Activated CD4-positive, alpha-beta memory T cell treated with anti-CD3 and anti-CD28 coated beads for 36 hours (primary cell): ENCODE results near the gene CLNK. TPM values are rescaled to one million over a fixed set of nuclear protein-coding genes. Genes with fewer than 3 reads are reported as not detected.
A peak's percentile ranks its signal among the peaks of the same experiment; 100 is the strongest.

Source experiments
- CTCF ChIA-PET: fragments of 350-600 bp; sonication (Branson Sonifier 250); formaldehyde crosslinking; loops from one replicate; lab custom pipeline; 2021; ENCODE audit warnings: antibody characterized with exemption, inconsistent platforms; lab: Charles Lee
- POLR2A ChIA-PET: fragments of 350-600 bp; sonication (Branson Sonifier 250); formaldehyde crosslinking; loops from one replicate; lab custom pipeline; 2021; ENCODE audit warnings: antibody characterized with exemption; lab: Charles Lee
- DNase-seq: peaks from one replicate; pipeline ENCODE4 v3.0.0-alpha.2; 2020
- H3K27ac Mint-ChIP-seq: one replicate; pipeline ENCODE4 v1.8.0; 2021; ENCODE audit warnings: mixed read lengths
- H3K27me3 Mint-ChIP-seq: one replicate; pipeline ENCODE4 v1.8.0; 2021; ENCODE audit warnings: mixed read lengths
- H3K36me3 Mint-ChIP-seq: one replicate; pipeline ENCODE4 v1.8.0; 2021; ENCODE audit warnings: mixed read lengths
- H3K4me1 Mint-ChIP-seq: one replicate; pipeline ENCODE4 v1.8.0; 2021; ENCODE audit warnings: low read depth, mixed read lengths
- H3K4me3 Mint-ChIP-seq: one replicate; pipeline ENCODE4 v1.8.0; 2021; ENCODE audit warnings: mild to moderate bottlenecking, mixed read lengths
- H3K9me3 Mint-ChIP-seq: one replicate; pipeline ENCODE4 v1.8.0; 2021; ENCODE audit warnings: mixed read lengths
- intact Hi-C: fragments of 100-400 bp; cut with micrococcal nuclease; formaldehyde crosslinking; loops from one replicate; pipeline ENCODE4 v1.15.1; 2023
- total RNA-seq, 2 experiments: library from RNA; stranded (reverse); gene quantifications; one replicate each; pipeline ENCODE4 v1.2.3, GENCODE V29; 2021

Gene CLNK
- total RNA-seq, 2 experiments from 2014 or later: not detected

- Mint-ChIP-seq H3K27ac (no peak overlapping the region), H3K27me3 (peaks cover 15% of the 10 kb centered on the region), H3K4me3 (no peak overlapping the region), H3K9me3 (no peaks in the 10 kb centered on the region), H3K36me3 (no peaks in the 10 kb centered on the region), H3K4me1 (peaks cover 2% of the 10 kb centered on the region)
- intact Hi-C loops: loop anchor here (2.0 to 5.0 kb wide), 2 partner anchors 537 to 870 kb away; no protein-coding TSS in a partner anchor
- POLR2A ChIA-PET: no interaction called here
- CTCF ChIA-PET: interaction anchor here (0.6 to 3.0 kb wide), 6 partner anchors 11 to 870 kb away, joined by 3 to 13 read pairs (median 3); no protein-coding TSS in a partner anchor
- DNase-seq: peak; percentile 36
These were observed 129.9 kb downstream of the CLNK start for GRCh38 chr4:10554694-10555093.

GRCh38 chr4:10554121-10554520, 130.4 kb downstream of the CLNK start:
- no peak for DNase-seq
- H3K27me3 Mint-ChIP-seq: peaks cover 16% of the 10 kb centered on the region
- H3K27ac Mint-ChIP-seq: no peak overlapping the region
- peaks cover 2% of the 10 kb centered on the region for H3K4me1 Mint-ChIP-seq
- H3K4me3 Mint-ChIP-seq: no peak overlapping the region
- H3K36me3 Mint-ChIP-seq: no peaks in the 10 kb centered on the region
- ChIA-PET POLR2A (no interaction called here), CTCF (interaction anchor here (0.7 to 3.0 kb wide), 10 partner anchors 9 to 1188 kb away, joined by 3 to 13 read pairs (median 3); no protein-coding TSS in a partner anchor)
- intact Hi-C loops: loop anchor here (2.0 to 5.0 kb wide), 2 partner anchors 537 to 871 kb away; no protein-coding TSS in a partner anchor
- no peaks in the 10 kb centered on the region for H3K9me3 Mint-ChIP-seq

GRCh38 chr4:10552591-10553280, 131.8 kb downstream of the CLNK start:
- POLR2A ChIA-PET: no interaction called here
- CTCF ChIA-PET: interaction anchor here (0.7 to 3.0 kb wide), 4 partner anchors 15 to 877 kb away, joined by 3 to 13 read pairs (median 4); no protein-coding TSS in a partner anchor
- intact Hi-C loops: loop anchor here (5.0 kb wide), 1 partner anchor 535 kb away; no protein-coding TSS in a partner anchor

GRCh38 chr4:10535912-10536311, 148.7 kb downstream of the CLNK start:
- no peak overlapping the region for H3K4me3 Mint-ChIP-seq

More at GRCh38 chr4:10552591-10553280, 131.8 kb downstream of the CLNK start:
- Mint-ChIP-seq H3K27ac (no peak overlapping the region), H3K36me3 (no peaks in the 10 kb centered on the region), H3K27me3 (peaks cover 16% of the 10 kb centered on the region), H3K9me3 (no peaks in the 10 kb centered on the region), H3K4me1 (peaks cover 2% of the 10 kb centered on the region), H3K4me3 (no peak overlapping the region)
- DNase-seq: no peak

GRCh38 chr4:10534820-10535219, 149.7 kb downstream of the CLNK start:
- Mint-ChIP-seq H3K9me3 (no peaks in the 10 kb centered on the region), H3K27ac (no peak overlapping the region), H3K4me3 (no peak overlapping the region), H3K27me3 (peaks cover 4% of the 10 kb centered on the region), H3K4me1 (no peaks in the 10 kb centered on the region), H3K36me3 (no peaks in the 10 kb centered on the region)
- DNase-seq: no peak
- intact Hi-C loops: loop anchor here (5.0 to 10.0 kb wide), 2 partner anchors 280 to 518 kb away; no protein-coding TSS in a partner anchor
- CTCF ChIA-PET: interaction anchor here (1.3 to 5.9 kb wide), 2 partner anchors 21 to 376 kb away, joined by 4 to 91 read pairs; no protein-coding TSS in a partner anchor
- POLR2A ChIA-PET: no interaction called here

More at GRCh38 chr4:10535912-10536311, 148.7 kb downstream of the CLNK start:
- ChIA-PET POLR2A (no interaction called here), CTCF (interaction anchor here (0.9 to 5.9 kb wide), 5 partner anchors 13 to 377 kb away, joined by 3 to 91 read pairs (median 29); no protein-coding TSS in a partner anchor)
- peaks cover 2% of the 10 kb centered on the region for H3K27me3 Mint-ChIP-seq
- H3K27ac Mint-ChIP-seq: no peak overlapping the region
- DNase-seq: no peak
- no peaks in the 10 kb centered on the region for H3K4me1 Mint-ChIP-seq
- no peaks in the 10 kb centered on the region for H3K9me3 Mint-ChIP-seq
- no peaks in the 10 kb centered on the region for H3K36me3 Mint-ChIP-seq
- intact Hi-C loops: loop anchor here (5.0 to 10.0 kb wide), 2 partner anchors 281 to 519 kb away; no protein-coding TSS in a partner anchor

DNA sequence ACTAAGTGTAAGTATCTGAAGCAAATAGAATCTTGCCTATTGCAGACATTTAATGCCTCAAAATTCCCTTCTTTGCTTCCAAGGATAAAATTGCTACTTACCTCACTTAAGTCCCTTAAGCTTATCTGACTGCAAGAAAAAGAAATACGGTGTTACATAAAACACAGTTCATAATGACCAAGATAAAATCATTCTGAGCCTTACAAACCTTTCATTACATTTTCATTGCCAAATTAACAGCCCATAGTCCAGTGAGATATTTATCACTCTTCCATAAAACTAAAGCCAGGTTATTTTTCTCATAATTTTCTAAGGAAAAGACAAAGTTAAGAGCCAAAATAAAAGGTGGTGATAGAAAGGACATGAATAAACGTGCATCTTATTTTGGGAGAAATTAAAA, 152.4 kb downstream of the CLNK start:
- no peaks in the 10 kb centered on the region for H3K4me1 Mint-ChIP-seq
- ChIA-PET POLR2A (no interaction called here), CTCF (no interaction called here)
- H3K36me3 Mint-ChIP-seq: no peaks in the 10 kb centered on the region
- intact Hi-C loops: loop anchor here (10.0 kb wide), 1 partner anchor 277 kb away; no protein-coding TSS in a partner anchor
- no peak overlapping the region for H3K27ac Mint-ChIP-seq
- no peak for DNase-seq
- no peak overlapping the region for H3K4me3 Mint-ChIP-seq
- H3K27me3 Mint-ChIP-seq: peaks cover 4% of the 10 kb centered on the region
- H3K9me3 Mint-ChIP-seq: no peaks in the 10 kb centered on the region

DNA sequence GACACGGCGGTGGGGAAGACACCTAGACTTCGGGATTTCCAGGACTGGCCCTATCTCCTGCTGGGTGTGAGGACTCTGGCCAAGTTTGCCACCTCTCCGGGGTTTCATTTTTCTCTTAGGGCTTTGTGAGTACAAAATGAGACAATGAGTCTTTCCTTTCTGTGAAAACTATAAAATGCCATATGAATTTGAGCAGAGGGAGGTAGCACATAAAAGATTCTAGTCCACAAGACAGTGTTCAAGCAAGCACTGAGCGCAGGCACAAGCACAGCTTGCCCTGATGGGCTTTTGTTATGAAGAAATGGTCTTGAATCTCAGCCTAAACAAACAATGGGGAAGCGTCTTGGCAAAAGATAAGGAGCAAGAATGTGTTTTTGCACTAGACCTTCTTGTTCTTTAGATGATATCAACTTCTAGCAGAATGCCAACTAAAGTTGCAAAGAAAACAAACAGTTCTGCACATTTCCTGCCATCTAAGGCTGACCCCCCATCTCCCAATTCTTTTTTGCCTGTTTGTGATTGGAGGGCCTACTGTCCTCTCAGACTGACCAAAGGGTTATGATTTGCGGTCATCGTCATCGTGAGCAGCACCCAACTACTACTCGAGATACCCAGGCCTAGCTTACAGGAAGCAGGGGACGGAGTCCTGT, 154.3 kb downstream of the CLNK start:
- H3K4me1 Mint-ChIP-seq: no peaks in the 10 kb centered on the region
- intact Hi-C loops: loop anchor here (10.0 kb wide), 1 partner anchor 275 kb away; no protein-coding TSS in a partner anchor
- H3K9me3 Mint-ChIP-seq: no peaks in the 10 kb centered on the region
- H3K4me3 Mint-ChIP-seq: no peak overlapping the region
- POLR2A ChIA-PET: no interaction called here
- CTCF ChIA-PET: interaction anchor here (0.9 kb wide), 1 partner anchor 365 kb away, joined by 3 read pairs; no protein-coding TSS in a partner anchor
- peaks cover 4% of the 10 kb centered on the region for H3K27me3 Mint-ChIP-seq
- H3K27ac Mint-ChIP-seq: no peak overlapping the region
- H3K36me3 Mint-ChIP-seq: no peaks in the 10 kb centered on the region
- no peak for DNase-seq

DNA sequence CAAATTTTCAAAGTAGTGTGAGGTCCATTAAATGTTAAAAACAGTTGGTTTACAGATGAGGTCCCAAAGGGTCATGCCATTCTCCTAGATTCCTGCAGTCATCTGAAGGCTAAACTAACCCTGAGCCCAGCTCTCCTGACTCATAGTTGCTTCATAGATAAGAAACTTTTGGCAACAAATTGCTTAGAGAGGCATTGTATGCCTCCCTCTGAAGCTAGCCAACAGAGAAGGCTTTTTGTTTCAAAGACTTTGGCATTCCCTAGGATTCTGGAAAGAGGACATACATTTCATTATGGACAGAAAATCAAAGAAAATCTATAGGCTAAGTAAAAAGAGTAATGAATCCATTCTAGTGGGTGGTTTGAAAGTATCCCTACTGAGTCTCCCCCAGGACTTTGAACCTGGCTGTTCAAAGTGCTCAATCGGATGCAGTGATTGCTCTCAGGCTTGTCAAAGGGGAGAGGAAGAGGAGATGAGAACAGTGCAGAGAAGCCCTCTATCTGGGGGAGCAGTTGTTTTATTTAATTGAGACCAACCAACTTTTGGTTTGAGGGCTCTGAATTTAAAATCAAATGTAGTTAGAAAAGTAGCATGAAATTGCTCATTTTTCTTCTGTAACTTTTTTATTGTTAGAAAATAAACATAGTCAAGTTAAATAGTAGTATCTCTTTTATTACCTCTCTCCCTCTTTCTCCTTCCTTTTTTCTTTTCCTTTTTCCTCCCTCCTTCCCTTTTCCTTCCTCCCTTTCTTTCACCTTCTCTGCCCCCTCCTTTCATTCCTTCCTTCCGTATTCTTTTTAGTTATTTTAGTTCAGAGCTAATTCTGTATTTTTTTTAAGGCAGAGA, 155.1 kb downstream of the CLNK start:
- H3K27ac Mint-ChIP-seq: no peak overlapping the region
- H3K4me3 Mint-ChIP-seq: no peak overlapping the region
- H3K27me3 Mint-ChIP-seq: peaks cover 5% of the 10 kb centered on the region
- H3K9me3 Mint-ChIP-seq: no peaks in the 10 kb centered on the region
- ChIA-PET CTCF (interaction anchor here (0.8 to 0.9 kb wide), 2 partner anchors 8 to 364 kb away, joined by 3 to 6 read pairs; no protein-coding TSS in a partner anchor), POLR2A (no interaction called here)
- H3K4me1 Mint-ChIP-seq: no peaks in the 10 kb centered on the region
- intact Hi-C loops: loop anchor here (10.0 kb wide), 1 partner anchor 275 kb away; no protein-coding TSS in a partner anchor
- no peaks in the 10 kb centered on the region for H3K36me3 Mint-ChIP-seq
- no peak for DNase-seq

GRCh38 chr4:10527438-10527837, 157.1 kb downstream of the CLNK start:
- Mint-ChIP-seq H3K4me1 (no peaks in the 10 kb centered on the region), H3K27me3 (peaks cover 3% of the 10 kb centered on the region), H3K27ac (no peak overlapping the region), H3K36me3 (no peaks in the 10 kb centered on the region), H3K9me3 (no peaks in the 10 kb centered on the region), H3K4me3 (no peak overlapping the region)
- intact Hi-C loops: no loop called here
- POLR2A ChIA-PET: no interaction called here
- no peak for DNase-seq
- CTCF ChIA-PET: no interaction called here

DNA sequence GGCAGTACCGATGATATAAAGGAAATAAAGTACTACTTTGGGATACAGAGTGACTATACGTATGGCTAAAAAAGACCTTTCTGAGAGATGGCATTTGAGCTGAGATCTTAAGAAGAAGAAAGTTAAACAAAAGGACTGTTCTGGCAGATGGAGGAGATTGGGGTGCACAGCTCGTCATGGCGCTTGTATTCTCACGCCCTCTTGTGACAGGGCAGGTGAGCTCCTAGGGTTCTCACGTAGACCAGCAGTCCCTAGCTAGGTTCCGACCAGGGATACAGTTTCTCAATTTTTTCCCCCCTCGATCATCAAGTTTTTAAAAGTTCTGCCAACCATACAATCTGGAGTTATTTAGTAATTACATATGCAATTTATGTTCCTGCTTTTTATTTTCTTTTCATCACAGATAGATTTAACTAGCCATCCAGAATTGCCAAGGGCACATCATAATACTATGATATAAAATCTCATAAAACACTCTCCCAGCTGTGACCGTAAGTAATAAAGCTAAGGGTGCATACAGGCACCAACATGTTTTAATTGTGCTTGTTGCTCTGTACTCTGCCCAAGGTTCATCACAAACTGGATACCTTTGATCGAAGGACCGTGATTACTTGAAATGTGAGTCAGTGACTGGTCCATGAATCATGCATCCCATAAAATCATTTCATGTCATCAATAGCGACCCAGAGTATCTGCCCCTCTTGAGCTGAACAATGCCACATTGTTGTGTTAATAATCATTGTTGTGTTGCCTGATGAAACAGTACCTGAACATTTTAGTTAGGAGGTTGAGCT, 157.9 kb downstream of the CLNK start:
- Mint-ChIP-seq H3K27me3 (peaks cover 3% of the 10 kb centered on the region), H3K9me3 (no peaks in the 10 kb centered on the region), H3K4me3 (no peak overlapping the region), H3K27ac (no peak overlapping the region), H3K36me3 (no peaks in the 10 kb centered on the region), H3K4me1 (no peaks in the 10 kb centered on the region)
- ChIA-PET CTCF (interaction anchor here (0.6 to 1.5 kb wide), 4 partner anchors 12 to 368 kb away, joined by 3 to 4 read pairs (median 3); no protein-coding TSS in a partner anchor), POLR2A (no interaction called here)
- intact Hi-C loops: no loop called here
- no peak for DNase-seq
